GM12878 (cell line): Measurements from ENCODE around the gene PSORS1C1. TPM values are rescaled to one million over a fixed set of nuclear protein-coding genes. Genes with fewer than 3 reads are reported as not detected.
A peak's percentile ranks its signal among the peaks of the same experiment; 100 is the strongest.

Source experiments
- EZH2 ChIP-seq: IDR thresholded peaks from 2 replicates; pipeline ENCODE4 v1.6.1; 2012; ENCODE audit warnings: low read depth, mild to moderate bottlenecking, control low read depth, inconsistent platforms, low read length, borderline replicate concordance; ENCODE audit not compliant: control insufficient read depth
- HDGF ChIP-seq: fragments of 450-650 bp; IDR thresholded peaks from 2 replicates; pipeline ENCODE4 v1.6.1; 2016; ENCODE audit warnings: antibody characterized with exemption
- IKZF2 ChIP-seq, 2 experiments: fragments of 450-650 bp; IDR thresholded peaks; 2 replicates each; pipeline ENCODE4 v1.6.1; 2017; ENCODE audit warnings: mild to moderate bottlenecking in 2 of 2, moderate library complexity in 2 of 2
- PAX5 ChIP-seq: IDR thresholded peaks from 2 replicates; pipeline ENCODE4 v1.6.1; 2011; ENCODE audit warnings: low read depth, low read length, borderline replicate concordance
- PML ChIP-seq: IDR thresholded peaks from 2 replicates; pipeline ENCODE4 v1.6.1; 2012; ENCODE audit warnings: low read length, inconsistent platforms
- SIN3A ChIP-seq: IDR thresholded peaks from 2 replicates; pipeline ENCODE4 v1.6.1; 2012; ENCODE audit warnings: low read depth, low read length, improper control_type of control experiment
- SMC3 ChIP-seq: IDR thresholded peaks from 2 replicates; pipeline ENCODE4 v1.6.1; 2011; ENCODE audit warnings: low read length, improper control_type of control experiment, borderline replicate concordance
- TAF1 ChIP-seq: IDR thresholded peaks from 2 replicates; pipeline ENCODE4 v1.6.1; 2011; ENCODE audit warnings: mild to moderate bottlenecking, low read depth, low read length, borderline replicate concordance
- YY1 ChIP-seq: IDR thresholded peaks from 2 replicates; pipeline ENCODE4 v1.6.1; 2011; ENCODE audit warnings: low read depth, mild to moderate bottlenecking, low read length
- polyA plus RNA-seq, 11 experiments: library from polyadenylated mRNA; depleted of rRNA in 4 of 11; unstranded in 6 of 11; stranded (reverse) in 5 of 11; fragments of >200 nt; fragmentation: Nextera tagmentation in 4 of 11; fragmentation: Illumina TruSeq in 1 of 11; extraction: Ambion mirVana in 4 of 11; extraction: Trizol in 1 of 11; gene quantifications; 1 replicate in 1 of 11; 2 replicates in 10 of 11; pipeline versions ENCODE4 v1.2.1 to v1.2.3, GENCODE V29; 2011 to 2016; ENCODE audit warnings: inconsistent platforms in 2 of 11, missing spikeins in 2 of 11, low read depth in 1 of 11
- total RNA-seq, 4 experiments: library from RNA; depleted of rRNA in 3 of 4; stranded (reverse); fragments of >200 nt in 3 of 4; fragmentation: Illumina TruSeq in 1 of 4; extraction: Trizol in 1 of 4; gene quantifications; 2 replicates each; pipeline versions ENCODE4 v1.2.1 to v1.2.3, GENCODE V29; 2013 to 2021
- TF ChIP-seq, protein P1 (sequence below), 3 experiments: IDR thresholded peaks in 2 of 3; conservative IDR thresholded peaks in 1 of 3; 2 replicates each; pipeline ENCODE4 v1.5.1; 2011; ENCODE audit warnings: low read depth in 3 of 3, low read length in 3 of 3, mild to moderate bottlenecking in 3 of 3, control low read depth in 2 of 3, moderate library complexity in 2 of 3, inconsistent platforms in 1 of 3, mixed read lengths in 1 of 3; ENCODE audit not compliant: control insufficient read depth in 2 of 3, insufficient read depth in 1 of 3; ENCODE audit errors: extremely low read depth in 1 of 3

PSORS1C1 gene
- total and polyA plus RNA-seq, 10 of the 15 experiments (the other 5 are each of a cell fraction or from before 2014, with no cell fraction given), result 0.13 to 1.00 (median 0.20) TPM; not detected in 5

DNA sequence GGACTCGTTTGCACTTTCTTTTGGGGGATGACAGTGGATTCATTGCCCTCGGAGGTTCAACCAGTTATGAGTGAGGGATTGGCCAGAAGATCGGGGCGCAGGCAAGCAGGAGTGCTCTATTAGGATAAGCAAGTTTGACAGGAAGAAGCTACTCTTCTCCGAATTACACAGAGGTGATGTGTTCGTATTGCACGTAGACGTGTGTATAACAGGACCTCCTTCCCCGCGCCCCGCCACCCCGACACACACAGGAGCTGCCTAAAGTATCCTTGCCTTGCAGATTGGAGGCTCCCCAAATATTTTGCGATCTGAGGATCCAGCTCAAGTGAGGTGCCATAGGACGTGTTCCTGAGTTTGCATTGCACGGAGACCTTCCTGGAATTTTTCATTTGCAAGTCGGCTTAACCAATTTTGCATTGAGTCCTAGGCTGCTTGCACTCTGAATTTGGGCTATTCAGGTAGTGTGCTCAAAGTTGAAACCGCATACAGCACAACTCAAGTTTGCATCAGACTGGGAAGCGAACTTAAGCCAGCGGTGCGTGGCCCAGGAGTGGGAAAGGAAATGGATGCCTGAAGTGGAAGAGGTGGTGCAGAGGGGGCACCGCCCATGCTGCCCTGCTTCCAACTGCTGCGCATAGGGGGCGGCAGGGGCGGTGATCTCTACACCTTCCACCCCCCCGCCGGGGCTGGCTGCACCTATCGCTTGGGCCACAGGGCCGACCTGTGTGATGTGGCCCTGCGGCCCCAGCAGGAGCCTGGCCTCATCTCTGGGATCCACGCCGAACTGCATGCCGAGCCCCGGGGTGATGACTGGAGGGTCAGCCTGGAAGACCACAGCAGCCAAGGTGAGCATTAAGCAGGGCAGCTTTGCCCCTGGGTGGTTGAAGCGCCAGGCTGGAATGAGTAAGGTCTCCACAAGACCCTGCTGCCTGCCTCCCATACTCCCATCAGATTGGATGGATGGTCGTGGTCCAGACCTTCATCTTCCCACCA, 44.6 kb downstream of the PSORS1C1 start (continued):
- 0 out of 2 replicates have a peak, but pooled peaks have one; percentile 36 for TF ChIP-seq YY1
- TF ChIP-seq, protein P1, sequence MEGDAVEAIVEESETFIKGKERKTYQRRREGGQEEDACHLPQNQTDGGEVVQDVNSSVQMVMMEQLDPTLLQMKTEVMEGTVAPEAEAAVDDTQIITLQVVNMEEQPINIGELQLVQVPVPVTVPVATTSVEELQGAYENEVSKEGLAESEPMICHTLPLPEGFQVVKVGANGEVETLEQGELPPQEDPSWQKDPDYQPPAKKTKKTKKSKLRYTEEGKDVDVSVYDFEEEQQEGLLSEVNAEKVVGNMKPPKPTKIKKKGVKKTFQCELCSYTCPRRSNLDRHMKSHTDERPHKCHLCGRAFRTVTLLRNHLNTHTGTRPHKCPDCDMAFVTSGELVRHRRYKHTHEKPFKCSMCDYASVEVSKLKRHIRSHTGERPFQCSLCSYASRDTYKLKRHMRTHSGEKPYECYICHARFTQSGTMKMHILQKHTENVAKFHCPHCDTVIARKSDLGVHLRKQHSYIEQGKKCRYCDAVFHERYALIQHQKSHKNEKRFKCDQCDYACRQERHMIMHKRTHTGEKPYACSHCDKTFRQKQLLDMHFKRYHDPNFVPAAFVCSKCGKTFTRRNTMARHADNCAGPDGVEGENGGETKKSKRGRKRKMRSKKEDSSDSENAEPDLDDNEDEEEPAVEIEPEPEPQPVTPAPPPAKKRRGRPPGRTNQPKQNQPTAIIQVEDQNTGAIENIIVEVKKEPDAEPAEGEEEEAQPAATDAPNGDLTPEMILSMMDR (IDR thresholded peaks at IDR 0.05 in 2 of 3, conservative IDR thresholded peaks at IDR 0.05 in 1 of 3; ENCODE audit: control insufficient read depth in 2 of 3, extremely low read depth in 1 of 3, insufficient read depth in 1 of 3, low read depth in 3 of 3, low read length in 3 of 3), result peak in 2 of 3 experiments; percentile 30 to 32; a peak in 2 of 6 replicates
- peak; percentile 30; the same call in 1 of the 2 replicates for TF ChIP-seq TAF1
- no peak for TF ChIP-seq SMC3
- TF ChIP-seq EZH2, result no peak
- TF ChIP-seq PML, result peak; percentile 20; the same call in 1 of the 2 replicates
- TF ChIP-seq HDGF, result 0 out of 2 replicates have a peak, but pooled peaks have one; percentile 35
- TF ChIP-seq SIN3A, result peak; percentile 31; the same call in 1 of the 2 replicates
- TF ChIP-seq IKZF2 (IDR thresholded peaks at IDR 0.05), result peak in 1 of 2 experiments; percentile 9; a peak in 1 of 4 replicates
- peak; percentile 52; the same call in 1 of the 2 replicates for TF ChIP-seq PAX5
